ENCODE results near the gene PPARG.

The PPARG gene

DNA sequence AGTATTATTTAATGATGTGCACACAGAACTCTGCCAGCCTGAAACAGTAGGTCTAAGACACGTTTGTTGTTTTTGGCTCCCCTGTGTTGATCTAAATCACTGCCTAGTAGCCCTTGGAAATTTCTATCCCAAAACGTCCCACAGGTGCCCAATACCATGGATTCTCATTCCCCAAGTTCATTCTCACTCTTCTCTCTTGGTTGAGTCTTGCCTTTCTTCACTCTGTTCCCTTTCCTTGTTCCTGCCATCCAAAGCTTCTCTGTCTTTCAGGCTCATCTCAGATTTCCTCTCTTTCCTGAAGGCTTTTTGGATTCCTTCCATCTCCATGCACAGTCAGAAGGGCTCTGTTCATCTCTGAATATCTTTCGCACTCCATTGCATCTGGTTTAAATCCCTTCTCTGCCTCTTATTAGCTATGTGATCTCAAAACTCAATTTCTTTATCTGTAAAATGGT is 54.2 kb downstream of the PPARG start:
- no peak for DNase-seq (ENCODE audit: low spot score)

DNA sequence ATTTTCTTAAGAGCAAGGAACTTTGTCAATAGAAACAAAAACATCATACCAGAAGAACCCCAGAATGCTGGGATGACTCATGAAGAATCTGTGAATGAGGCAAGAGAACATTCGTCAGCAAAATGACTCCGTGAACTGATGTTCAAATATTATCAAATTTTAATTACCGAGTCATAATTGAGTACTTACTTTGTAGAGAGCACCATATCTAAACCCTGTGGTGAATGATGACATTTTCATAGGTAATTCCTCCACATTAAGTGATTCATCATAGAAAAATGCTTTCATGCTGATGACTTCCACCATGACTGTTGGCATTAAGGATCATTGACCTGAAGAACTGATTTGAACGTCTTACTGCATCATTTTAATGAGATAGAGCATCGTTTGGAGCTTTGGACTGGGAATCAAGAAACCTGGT is 56.3 kb downstream of the PPARG start:
- no peak for DNase-seq (ENCODE audit: low spot score)

DNA sequence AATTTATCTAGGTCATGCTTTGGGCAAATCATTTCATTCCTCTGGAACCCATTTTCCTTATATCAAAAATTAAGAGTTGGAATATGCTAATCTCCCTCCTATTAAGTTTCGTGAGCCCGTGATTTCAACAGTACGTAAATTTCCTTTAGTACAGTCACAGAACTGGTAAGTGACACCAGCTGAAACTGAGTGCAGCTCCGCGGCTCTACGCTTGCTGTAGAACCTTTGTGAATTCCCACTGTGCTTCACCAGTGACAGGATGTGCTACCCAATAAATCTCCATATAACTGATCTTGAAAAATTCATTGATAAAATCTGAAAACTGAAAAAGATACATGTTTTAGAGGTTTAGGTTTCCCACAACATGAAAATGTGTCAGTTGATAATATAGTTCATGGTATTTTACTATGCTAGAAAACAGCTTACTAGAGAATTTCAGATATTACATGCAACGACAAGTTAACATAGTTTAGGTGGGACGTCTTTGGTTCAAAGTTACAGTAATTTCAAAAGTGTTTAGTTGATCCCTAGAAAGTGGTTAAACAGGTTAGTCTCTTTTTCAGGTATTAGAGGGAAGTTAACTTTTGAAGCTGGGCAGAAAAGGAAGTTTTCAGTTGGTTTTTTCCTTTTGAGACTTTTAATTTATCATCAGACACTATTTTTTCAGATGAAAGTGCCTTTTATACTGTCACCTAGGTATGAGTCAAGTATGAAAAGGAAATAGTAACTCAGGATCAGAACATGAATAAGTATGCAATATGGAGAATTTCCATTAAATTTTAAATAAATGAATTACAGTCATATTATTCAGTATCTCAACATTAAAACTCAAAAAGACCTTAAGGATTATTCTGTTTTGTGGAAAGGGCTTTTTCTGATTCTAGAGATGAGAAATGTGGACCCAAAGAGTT is 57.0 kb downstream of the PPARG start:
- DNase-seq (ENCODE audit: low spot score) = no peak

GRCh38 chr3:12347301-12347700 is 58.4 kb downstream of the PPARG start:
- DNase-seq (ENCODE audit: low spot score) = no peak

GRCh38 chr3:12349895-12350811 is 61.3 kb downstream of the PPARG start:
- no peak for DNase-seq (ENCODE audit: low spot score)

- DNase-seq (ENCODE audit: low spot score) = no peak
Measured at GRCh38 chr3:12351145-12351544, 62.3 kb downstream of the PPARG start.

- DNase-seq (ENCODE audit: low spot score) = no peak
Measured at GRCh38 chr3:12352253-12352652, 63.4 kb downstream of the PPARG start.

- no peak for DNase-seq (ENCODE audit: low spot score)
Measured at GRCh38 chr3:12352755-12353154, 63.9 kb downstream of the PPARG start.

DNA sequence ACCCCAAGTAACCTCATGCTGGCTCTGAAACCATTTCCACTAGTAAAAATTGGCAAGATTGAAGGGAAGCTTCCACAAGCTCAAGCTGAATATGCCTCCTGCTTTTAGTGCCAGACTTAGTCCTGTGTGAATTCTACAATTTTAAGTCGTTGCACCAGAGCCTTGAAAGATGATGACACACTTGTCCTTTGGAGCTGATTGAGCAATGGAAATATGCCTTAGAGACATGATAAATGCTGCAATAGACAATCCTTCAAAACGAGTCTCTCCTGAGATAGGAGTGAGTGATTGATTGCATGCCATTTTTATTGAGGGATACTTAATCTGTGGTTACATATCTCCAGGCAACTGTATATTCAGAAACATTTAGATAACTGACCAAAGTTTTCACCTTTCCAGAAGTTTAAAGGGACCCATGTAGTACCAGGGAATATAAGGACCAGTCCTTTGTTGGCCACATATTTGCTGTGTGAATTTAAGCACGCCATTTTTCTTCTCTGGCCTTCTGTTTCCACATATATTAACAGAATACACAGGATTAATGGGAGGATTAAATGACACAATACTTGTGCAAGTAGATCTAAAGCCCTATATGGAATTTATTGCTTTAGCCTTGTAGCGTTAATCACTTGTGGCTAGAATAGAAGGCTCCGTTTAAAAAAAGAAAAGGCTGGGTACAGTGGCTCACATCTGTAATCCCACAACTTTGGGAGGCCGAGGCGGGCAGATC is 65.1 kb downstream of the PPARG start:
- no peak for DNase-seq (ENCODE audit: low spot score)

DNA sequence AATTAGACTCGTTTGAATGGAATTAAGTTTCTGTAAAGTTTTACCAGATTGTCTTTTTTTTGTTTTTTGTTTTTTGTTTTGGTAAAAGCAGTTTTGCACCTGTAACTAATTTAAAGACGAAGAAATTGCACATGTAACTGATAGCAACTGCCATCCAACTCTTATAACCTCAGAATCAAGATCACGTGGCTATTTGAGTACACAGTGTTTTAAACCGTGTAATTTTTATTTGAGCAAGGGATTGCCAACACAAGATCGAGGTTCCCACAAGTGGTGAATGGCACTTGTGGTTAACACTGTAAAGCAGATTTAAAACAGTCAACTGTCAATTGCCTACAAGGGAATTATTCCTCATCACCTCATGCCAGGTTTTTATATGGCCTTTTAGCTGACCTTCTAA is 67.3 kb downstream of the PPARG start:
- DNase-seq (ENCODE audit: low spot score) = no peak

DNA sequence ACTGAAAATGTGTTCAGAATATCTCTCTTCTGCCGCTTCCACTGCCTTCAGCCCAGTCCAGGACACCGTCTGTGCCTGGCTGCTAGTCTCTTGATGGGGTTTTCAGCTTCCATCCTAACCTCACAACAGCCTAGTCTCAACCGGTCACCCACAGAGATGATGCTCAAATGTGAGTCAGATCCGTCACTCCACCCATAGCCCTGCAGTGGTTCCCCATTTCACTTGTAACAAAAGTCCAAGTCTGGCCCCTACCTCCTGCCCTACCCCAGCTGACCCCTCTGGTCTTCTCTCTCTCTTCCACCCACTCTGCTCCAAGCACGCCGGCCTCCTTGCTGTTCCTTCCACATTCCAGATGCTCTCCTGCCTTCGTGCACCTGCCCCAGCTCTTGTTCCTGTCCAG is 68.1 kb downstream of the PPARG start:
- no peak for DNase-seq (ENCODE audit: low spot score)

DNA sequence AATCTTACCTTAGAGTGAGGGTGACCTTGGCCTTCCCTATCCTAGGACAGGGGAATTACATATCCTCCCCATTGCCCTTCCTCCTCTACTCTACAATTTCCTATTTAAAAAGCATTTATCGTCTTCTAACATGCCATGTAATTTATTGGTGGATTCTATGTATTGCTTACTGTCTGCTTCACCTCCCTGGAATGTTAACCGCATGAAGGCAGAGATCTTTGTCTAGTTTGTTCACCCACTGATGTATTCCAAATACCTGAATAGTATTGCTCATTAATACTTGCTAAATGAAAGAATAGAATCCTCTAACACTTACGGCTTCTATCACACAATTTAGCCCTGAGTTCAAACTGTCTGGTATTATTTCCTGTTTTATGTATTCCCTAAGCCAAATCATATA is 68.6 kb downstream of the PPARG start:
- DNase-seq (ENCODE audit: low spot score) = no peak

- no peak for DNase-seq (ENCODE audit: low spot score)
Measured at GRCh38 chr3:12363397-12364195, 74.7 kb downstream of the PPARG start.

DNA sequence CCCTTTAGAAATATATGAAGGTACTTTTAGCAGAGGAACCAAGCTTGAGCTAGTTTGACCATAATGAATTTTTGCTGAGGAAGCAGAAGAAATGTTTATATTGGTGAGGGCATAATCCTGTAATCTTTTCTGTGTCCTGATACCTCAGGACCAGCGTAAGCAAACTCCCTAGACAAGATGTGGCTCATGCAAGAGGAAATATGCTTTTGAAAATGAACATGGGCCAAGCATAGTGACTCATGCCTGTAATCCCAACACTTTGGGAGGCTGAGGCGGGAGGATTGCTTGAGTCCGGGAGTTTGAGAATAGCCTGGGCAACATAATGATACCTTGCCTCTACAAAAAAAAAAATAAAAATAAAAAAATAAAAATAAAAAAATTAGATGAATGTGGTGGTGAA is 78.5 kb downstream of the PPARG start:
- no peak for DNase-seq (ENCODE audit: low spot score)

DNA sequence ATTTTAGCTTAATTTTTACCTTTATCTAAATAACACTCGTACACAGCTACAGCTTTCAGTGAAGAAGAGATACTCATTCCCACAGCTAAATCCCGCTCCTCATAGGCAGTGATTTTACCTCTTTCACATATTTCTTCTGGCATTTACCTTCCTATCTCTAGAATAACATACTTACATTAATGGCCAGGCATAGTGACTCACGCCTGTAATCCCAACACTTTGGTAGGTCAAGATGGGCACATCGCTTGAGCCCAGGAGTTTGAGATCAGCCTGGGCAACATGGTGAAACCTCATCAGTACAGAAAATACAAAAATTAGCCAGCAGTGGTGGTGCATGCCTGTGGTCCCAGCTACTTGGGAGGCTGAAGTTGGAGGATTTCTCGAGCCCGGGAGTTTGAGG is 80.2 kb downstream of the PPARG start:
- DNase-seq (ENCODE audit: low spot score) = no peak

DNA sequence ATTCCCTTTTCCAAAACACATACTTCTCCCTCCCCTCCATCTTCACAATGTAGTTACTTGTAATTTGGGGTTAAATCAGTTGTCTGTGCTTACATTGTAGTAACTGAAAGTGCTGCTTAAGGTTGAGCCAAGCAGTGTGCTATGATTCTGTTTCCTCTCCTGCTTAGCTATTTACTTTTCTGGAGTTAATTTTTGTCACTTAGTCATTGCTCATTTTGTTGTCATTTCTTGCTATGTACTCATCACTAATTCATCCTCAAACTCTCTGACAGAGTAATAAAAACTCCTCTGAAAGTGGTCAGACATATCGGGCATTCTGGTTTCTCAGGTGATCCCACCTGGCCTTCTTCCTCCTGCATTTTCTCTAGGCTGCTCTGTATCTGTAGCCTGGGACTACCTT is 80.7 kb downstream of the PPARG start:
- no peak for DNase-seq (ENCODE audit: low spot score)

- no peak for DNase-seq (ENCODE audit: low spot score)
Measured at GRCh38 chr3:12370758-12371157, 81.9 kb downstream of the PPARG start.

- DNase-seq (ENCODE audit: low spot score) = no peak
Measured at GRCh38 chr3:12371525-12372140, 82.8 kb downstream of the PPARG start.

- DNase-seq (ENCODE audit: low spot score) = no peak
Measured at GRCh38 chr3:12372741-12373280, 83.9 kb downstream of the PPARG start.

DNA sequence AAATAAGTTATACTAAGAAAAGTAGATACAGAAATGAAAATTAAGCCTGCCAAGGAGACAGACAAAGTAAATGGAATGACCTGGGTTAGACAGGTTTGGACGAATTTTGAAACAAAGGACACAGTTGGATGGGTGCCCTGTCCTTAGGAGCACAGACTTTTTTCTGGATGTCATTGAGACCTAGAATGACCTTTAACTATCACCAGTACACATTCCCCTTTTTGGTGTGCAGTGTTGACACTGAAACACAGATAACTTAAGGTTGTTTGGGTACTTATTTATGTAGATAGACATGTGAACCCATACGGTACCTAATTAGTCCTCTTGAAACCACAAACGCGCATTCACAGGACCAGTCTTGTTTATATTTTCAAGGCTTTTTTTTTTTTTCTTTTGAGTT is 86.7 kb downstream of the PPARG start:
- DNase-seq (ENCODE audit: low spot score) = no peak
